Sigmoid colon (tissue), 3 donors: Measurements from ENCODE around the gene SIK3.
"Not testable (repeated sequence)": the region's sequence is repeated elsewhere in the genome, so short reads cannot be mapped to it uniquely, and the experiment has no call there.

Experiments used
- POLR2A ChIP-seq, 2 donors: fragments of 450-650 bp; IDR thresholded peaks; one replicate each; pipeline ENCODE4 v1.6.1; 2016; ENCODE audit warnings: antibody characterized with exemption in 2 of 2, mild to moderate bottlenecking in 2 of 2, moderate library complexity in 2 of 2
- TF ChIP-seq, protein P1 (sequence below), 4 experiments: fragments of 450-650 bp in 3 of 4; fragments of 200-600 bp in 1 of 4; IDR thresholded peaks; one replicate each; pipeline ENCODE4 v1.5.1; 2016 to 2019; ENCODE audit warnings: antibody characterized with exemption in 4 of 4, mild to moderate bottlenecking in 3 of 4, moderate library complexity in 2 of 4

DNA sequence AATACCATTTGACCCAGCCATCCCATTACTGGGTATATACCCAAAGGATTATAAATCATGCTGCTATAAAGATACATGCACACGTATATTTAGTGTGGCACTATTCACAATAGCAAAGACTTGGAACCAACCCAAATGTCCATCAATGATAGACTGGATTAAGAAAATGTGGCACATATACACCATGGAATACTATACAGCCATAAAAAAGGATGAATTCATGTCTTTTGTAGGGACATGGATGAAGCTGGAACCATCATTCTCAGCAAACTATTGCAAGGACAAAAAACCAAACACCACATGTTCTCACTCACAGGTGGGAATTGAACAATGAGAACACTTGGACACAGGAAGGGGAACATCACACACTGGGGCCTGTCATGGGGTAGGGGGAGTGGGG lies 14.7 kb upstream of the SIK3 start:
- not testable (repeated sequence) for TF ChIP-seq POLR2A (IDR thresholded peaks at IDR 0.05)
- TF ChIP-seq, protein P1, sequence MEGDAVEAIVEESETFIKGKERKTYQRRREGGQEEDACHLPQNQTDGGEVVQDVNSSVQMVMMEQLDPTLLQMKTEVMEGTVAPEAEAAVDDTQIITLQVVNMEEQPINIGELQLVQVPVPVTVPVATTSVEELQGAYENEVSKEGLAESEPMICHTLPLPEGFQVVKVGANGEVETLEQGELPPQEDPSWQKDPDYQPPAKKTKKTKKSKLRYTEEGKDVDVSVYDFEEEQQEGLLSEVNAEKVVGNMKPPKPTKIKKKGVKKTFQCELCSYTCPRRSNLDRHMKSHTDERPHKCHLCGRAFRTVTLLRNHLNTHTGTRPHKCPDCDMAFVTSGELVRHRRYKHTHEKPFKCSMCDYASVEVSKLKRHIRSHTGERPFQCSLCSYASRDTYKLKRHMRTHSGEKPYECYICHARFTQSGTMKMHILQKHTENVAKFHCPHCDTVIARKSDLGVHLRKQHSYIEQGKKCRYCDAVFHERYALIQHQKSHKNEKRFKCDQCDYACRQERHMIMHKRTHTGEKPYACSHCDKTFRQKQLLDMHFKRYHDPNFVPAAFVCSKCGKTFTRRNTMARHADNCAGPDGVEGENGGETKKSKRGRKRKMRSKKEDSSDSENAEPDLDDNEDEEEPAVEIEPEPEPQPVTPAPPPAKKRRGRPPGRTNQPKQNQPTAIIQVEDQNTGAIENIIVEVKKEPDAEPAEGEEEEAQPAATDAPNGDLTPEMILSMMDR (IDR thresholded peaks at IDR 0.05), result not testable (repeated sequence)
